Measurements from ENCODE around the gene LETM1. TPM values are rescaled to one million over a fixed set of nuclear protein-coding genes. Genes with fewer than 3 reads are reported as not detected.

The LETM1 gene
- total and polyA plus RNA-seq, 2 of the 13 experiments (the other 11 are each of a cell fraction or from before 2014, with no cell fraction given): 9.7 to 41.6 TPM

DNA sequence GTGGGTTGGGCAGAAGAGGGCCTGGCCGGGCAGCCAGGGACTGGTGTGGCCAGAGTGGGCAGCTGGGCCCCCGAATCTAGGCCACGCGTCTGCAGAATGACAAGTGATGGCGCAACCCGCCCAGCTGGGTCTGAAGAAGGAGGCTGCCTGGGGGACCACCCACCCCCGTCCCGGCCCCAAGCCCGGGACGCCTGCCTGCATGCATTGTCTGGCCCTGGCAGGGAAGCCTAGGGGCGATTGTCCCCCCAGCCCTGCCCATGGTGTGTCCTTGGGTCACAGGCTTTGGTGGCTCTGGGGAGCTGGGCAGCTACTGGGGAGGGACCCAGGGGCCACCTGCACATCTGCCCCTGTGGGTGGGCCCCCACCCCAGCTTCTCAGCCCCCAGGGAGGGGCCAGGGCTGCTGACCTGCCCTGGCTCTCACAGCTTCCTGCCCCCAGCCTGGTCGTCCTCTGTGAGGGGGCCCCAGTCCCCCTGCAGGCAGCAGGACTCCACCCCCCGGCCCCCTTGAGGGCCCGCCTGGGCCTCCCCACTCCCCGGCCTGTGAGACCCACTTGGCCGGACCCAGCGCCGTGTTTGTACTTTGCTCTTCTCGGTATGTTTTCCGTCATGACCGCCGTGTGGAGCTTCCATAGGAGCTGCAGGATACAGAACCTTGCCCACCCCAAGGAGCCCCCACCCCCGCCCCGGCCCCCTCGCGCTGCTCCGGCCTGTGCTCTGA lies 57.9 kb downstream of the LETM1 start (continued):
- TF ChIP-seq, protein P1, sequence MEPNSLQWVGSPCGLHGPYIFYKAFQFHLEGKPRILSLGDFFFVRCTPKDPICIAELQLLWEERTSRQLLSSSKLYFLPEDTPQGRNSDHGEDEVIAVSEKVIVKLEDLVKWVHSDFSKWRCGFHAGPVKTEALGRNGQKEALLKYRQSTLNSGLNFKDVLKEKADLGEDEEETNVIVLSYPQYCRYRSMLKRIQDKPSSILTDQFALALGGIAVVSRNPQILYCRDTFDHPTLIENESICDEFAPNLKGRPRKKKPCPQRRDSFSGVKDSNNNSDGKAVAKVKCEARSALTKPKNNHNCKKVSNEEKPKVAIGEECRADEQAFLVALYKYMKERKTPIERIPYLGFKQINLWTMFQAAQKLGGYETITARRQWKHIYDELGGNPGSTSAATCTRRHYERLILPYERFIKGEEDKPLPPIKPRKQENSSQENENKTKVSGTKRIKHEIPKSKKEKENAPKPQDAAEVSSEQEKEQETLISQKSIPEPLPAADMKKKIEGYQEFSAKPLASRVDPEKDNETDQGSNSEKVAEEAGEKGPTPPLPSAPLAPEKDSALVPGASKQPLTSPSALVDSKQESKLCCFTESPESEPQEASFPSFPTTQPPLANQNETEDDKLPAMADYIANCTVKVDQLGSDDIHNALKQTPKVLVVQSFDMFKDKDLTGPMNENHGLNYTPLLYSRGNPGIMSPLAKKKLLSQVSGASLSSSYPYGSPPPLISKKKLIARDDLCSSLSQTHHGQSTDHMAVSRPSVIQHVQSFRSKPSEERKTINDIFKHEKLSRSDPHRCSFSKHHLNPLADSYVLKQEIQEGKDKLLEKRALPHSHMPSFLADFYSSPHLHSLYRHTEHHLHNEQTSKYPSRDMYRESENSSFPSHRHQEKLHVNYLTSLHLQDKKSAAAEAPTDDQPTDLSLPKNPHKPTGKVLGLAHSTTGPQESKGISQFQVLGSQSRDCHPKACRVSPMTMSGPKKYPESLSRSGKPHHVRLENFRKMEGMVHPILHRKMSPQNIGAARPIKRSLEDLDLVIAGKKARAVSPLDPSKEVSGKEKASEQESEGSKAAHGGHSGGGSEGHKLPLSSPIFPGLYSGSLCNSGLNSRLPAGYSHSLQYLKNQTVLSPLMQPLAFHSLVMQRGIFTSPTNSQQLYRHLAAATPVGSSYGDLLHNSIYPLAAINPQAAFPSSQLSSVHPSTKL (CRISPR knock-in tag; IDR thresholded peaks at IDR 0.05): no peak
- no peak for TF ChIP-seq ZNF773 (CRISPR knock-in tag; IDR thresholded peaks at IDR 0.05; ENCODE audit: borderline replicate concordance)
- TF ChIP-seq, protein P2, sequence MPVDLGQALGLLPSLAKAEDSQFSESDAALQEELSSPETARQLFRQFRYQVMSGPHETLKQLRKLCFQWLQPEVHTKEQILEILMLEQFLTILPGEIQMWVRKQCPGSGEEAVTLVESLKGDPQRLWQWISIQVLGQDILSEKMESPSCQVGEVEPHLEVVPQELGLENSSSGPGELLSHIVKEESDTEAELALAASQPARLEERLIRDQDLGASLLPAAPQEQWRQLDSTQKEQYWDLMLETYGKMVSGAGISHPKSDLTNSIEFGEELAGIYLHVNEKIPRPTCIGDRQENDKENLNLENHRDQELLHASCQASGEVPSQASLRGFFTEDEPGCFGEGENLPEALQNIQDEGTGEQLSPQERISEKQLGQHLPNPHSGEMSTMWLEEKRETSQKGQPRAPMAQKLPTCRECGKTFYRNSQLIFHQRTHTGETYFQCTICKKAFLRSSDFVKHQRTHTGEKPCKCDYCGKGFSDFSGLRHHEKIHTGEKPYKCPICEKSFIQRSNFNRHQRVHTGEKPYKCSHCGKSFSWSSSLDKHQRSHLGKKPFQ (CRISPR knock-in tag; IDR thresholded peaks at IDR 0.05; ENCODE audit: insufficient replicate concordance): no peak
- no peak for TF ChIP-seq ZFP62 (CRISPR knock-in tag; IDR thresholded peaks at IDR 0.05)
- TF ChIP-seq, protein P3, sequence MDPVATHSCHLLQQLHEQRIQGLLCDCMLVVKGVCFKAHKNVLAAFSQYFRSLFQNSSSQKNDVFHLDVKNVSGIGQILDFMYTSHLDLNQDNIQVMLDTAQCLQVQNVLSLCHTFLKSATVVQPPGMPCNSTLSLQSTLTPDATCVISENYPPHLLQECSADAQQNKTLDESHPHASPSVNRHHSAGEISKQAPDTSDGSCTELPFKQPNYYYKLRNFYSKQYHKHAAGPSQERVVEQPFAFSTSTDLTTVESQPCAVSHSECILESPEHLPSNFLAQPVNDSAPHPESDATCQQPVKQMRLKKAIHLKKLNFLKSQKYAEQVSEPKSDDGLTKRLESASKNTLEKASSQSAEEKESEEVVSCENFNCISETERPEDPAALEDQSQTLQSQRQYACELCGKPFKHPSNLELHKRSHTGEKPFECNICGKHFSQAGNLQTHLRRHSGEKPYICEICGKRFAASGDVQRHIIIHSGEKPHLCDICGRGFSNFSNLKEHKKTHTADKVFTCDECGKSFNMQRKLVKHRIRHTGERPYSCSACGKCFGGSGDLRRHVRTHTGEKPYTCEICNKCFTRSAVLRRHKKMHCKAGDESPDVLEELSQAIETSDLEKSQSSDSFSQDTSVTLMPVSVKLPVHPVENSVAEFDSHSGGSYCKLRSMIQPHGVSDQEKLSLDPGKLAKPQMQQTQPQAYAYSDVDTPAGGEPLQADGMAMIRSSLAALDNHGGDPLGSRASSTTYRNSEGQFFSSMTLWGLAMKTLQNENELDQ (CRISPR knock-in tag; IDR thresholded peaks at IDR 0.05; ENCODE audit: borderline replicate concordance): no peak
- no peak for TF ChIP-seq SNAPC2 (CRISPR knock-in tag; IDR thresholded peaks at IDR 0.05)
- TF ChIP-seq POLR2AphosphoS2 (IDR thresholded peaks at IDR 0.05; ENCODE audit: low read depth, low read length): no peak
- no peak for TF ChIP-seq ZNF562 (CRISPR knock-in tag; IDR thresholded peaks at IDR 0.05; ENCODE audit: borderline replicate concordance)
- TF ChIP-seq ZNF143 (CRISPR knock-in tag; IDR thresholded peaks at IDR 0.05): no peak
- 0 out of 2 replicates have a peak, but pooled peaks have one; percentile 34 for TF ChIP-seq ZNF709 (CRISPR knock-in tag; IDR thresholded peaks at IDR 0.05)
- TF ChIP-seq, protein P4, sequence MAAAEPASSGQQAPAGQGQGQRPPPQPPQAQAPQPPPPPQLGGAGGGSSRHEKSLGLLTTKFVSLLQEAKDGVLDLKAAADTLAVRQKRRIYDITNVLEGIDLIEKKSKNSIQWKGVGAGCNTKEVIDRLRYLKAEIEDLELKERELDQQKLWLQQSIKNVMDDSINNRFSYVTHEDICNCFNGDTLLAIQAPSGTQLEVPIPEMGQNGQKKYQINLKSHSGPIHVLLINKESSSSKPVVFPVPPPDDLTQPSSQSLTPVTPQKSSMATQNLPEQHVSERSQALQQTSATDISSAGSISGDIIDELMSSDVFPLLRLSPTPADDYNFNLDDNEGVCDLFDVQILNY (CRISPR knock-in tag; conservative IDR thresholded peaks at IDR 0.05): no peak
- no peak for TF ChIP-seq JUNB (CRISPR knock-in tag; IDR thresholded peaks at IDR 0.05; ENCODE audit: borderline replicate concordance)
- TF ChIP-seq IRX3 (CRISPR knock-in tag; IDR thresholded peaks at IDR 0.05; ENCODE audit: borderline replicate concordance, low read depth): no peak
- 0 out of 2 replicates have a peak, but pooled peaks have one; percentile 11 for TF ChIP-seq CCDC6 (CRISPR knock-in tag; IDR thresholded peaks at IDR 0.05)
- no peak for TF ChIP-seq NFRKB (IDR thresholded peaks at IDR 0.05)
- no peak for TF ChIP-seq SOX6 (IDR thresholded peaks at IDR 0.05)
- TF ChIP-seq SOX6 (CRISPR knock-in tag; IDR thresholded peaks at IDR 0.05): peak; percentile 46
- TF ChIP-seq, protein P5, sequence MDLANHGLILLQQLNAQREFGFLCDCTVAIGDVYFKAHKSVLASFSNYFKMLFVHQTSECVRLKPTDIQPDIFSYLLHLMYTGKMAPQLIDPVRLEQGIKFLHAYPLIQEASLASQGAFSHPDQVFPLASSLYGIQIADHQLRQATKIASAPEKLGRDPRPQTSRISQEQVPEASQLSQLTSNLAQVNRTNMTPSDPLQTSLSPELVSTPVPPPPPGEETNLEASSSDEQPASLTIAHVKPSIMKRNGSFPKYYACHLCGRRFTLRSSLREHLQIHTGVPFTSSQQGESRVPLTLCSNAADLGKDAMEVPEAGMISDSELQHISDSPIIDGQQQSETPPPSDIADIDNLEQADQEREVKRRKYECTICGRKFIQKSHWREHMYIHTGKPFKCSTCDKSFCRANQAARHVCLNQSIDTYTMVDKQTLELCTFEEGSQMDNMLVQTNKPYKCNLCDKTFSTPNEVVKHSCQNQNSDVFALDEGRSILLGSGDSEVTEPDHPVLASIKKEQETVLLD (CRISPR knock-in tag; IDR thresholded peaks at IDR 0.05; ENCODE audit: low read depth): no peak
- peak; percentile 52; the same call in 1 of the 2 replicates for TF ChIP-seq ZNF747 (CRISPR knock-in tag; IDR thresholded peaks at IDR 0.05; ENCODE audit: borderline replicate concordance)
- TF ChIP-seq ZNF644 (CRISPR knock-in tag; IDR thresholded peaks at IDR 0.05; ENCODE audit: low read depth): no peak
